ENCODE results near the gene ACTG2.
"Not testable (repeated sequence)": the region's sequence is repeated elsewhere in the genome, so short reads cannot be mapped to it uniquely, and the experiment has no call there.

DNA sequence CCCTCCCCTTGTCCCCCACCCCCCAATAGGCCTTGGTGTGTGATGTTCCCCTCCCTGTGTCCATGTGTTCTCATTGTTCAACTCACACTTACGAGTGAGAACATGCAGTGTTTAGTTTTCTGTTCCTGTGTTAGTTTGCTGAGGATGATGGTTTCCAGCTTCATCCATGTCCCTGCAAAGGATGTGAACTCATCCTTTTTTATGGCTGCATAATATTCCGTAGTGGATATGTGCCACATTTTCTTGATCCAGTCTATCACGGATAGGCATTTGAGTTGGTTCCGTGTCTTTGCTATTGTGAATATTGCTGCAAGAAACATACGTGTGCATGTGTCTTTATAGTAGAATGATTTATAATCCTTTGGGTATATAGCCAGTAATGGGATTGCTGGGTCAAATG lies 14.8 kb upstream of the ACTG2 start:
- TF ChIP-seq ESRRA (IDR thresholded peaks at IDR 0.05; ENCODE audit: low read length); RAD21 (IDR thresholded peaks at IDR 0.05; ENCODE audit: insufficient read depth, low read depth, low read length): not testable (repeated sequence)
